K562 (cell line): ENCODE results near the gene KLHL35. TPM values are rescaled to one million over a fixed set of nuclear protein-coding genes. Genes with fewer than 3 reads are reported as not detected.

ENCODE experiments used
- CHD1 ChIP-seq: fragments of 200-600 bp; sonication (generic); IDR thresholded peaks from one replicate; pipeline ENCODE4 v1.6.1; 2012; ENCODE audit warnings: mild to moderate bottlenecking, moderate library complexity, low read length, inconsistent platforms
- EP400 ChIP-seq: fragments of 450-650 bp; IDR thresholded peaks from 2 replicates; pipeline ENCODE4 v1.6.1; 2017; ENCODE audit warnings: antibody characterized with exemption, mild to moderate bottlenecking, moderate library complexity
- ERF ChIP-seq: fragments of 450-650 bp; formaldehyde crosslinking; IDR thresholded peaks from 2 replicates; pipeline ENCODE4 v1.4.0; 2020; ENCODE audit warnings: mild to moderate bottlenecking, mixed read lengths
- HBP1 ChIP-seq: fragments of 450-650 bp; formaldehyde crosslinking; IDR thresholded peaks from 2 replicates; pipeline ENCODE4 v1.4.0; 2022; ENCODE audit warnings: missing genetic modification characterization
- HDAC1 ChIP-seq, 2 experiments: fragments of 450-650 bp; IDR thresholded peaks; 2 replicates each; pipeline ENCODE4 v1.6.1; 2016 to 2017; ENCODE audit warnings: inconsistent platforms in 1 of 2, mild to moderate bottlenecking in 1 of 2, moderate library complexity in 1 of 2
- HOXB6 ChIP-seq: fragments of 250-450 bp; sonication (Bioruptor Pico); IDR thresholded peaks from 2 replicates; pipeline ENCODE4 v1.5.1; 2022; ENCODE audit warnings: mild to moderate bottlenecking, borderline replicate concordance
- MTA1 ChIP-seq: fragments of 450-650 bp; IDR thresholded peaks from 2 replicates; pipeline ENCODE4 v1.6.1; 2017; ENCODE audit warnings: borderline replicate concordance
- NBN ChIP-seq: fragments of 450-650 bp; IDR thresholded peaks from 2 replicates; pipeline ENCODE4 v1.6.1; 2016; ENCODE audit warnings: low read depth, mild to moderate bottlenecking
- NFATC3 ChIP-seq: fragments of 450-650 bp; IDR thresholded peaks from 2 replicates; pipeline ENCODE4 v1.6.1; 2017; ENCODE audit warnings: mild to moderate bottlenecking
- NFIC ChIP-seq: fragments of 450-650 bp; IDR thresholded peaks from 2 replicates; pipeline ENCODE4 v1.6.1; 2017; ENCODE audit warnings: mild to moderate bottlenecking, inconsistent platforms
- RB1 ChIP-seq: fragments of 450-650 bp; IDR thresholded peaks from 2 replicates; pipeline ENCODE4 v1.6.1; 2017; ENCODE audit warnings: low read depth, mild to moderate bottlenecking
- SMARCB1 ChIP-seq: IDR thresholded peaks from 2 replicates; pipeline ENCODE4 v1.6.1; 2011; ENCODE audit warnings: improper control_type of control experiment, low read depth; ENCODE audit not compliant: insufficient read length
- TCF15 ChIP-seq: fragments of 250-450 bp; sonication (Bioruptor Pico); IDR thresholded peaks from 2 replicates; pipeline ENCODE4 v1.8.0; 2022; ENCODE audit warnings: moderate library complexity, mild to moderate bottlenecking, inconsistent platforms
- TCF7 ChIP-seq: sonication (generic); IDR thresholded peaks from 2 replicates; pipeline ENCODE4 v1.6.1; 2016; ENCODE audit warnings: antibody characterized with exemption, borderline replicate concordance
- WHSC1 ChIP-seq: IDR thresholded peaks from one replicate; pipeline ENCODE4 v1.6.1; 2012; ENCODE audit warnings: low read length, control low read depth, inconsistent platforms
- ZBED1 ChIP-seq: IDR thresholded peaks from 2 replicates; pipeline ENCODE4 v1.6.1; 2014
- ZNF695 ChIP-seq: fragments of 450-650 bp; formaldehyde crosslinking; IDR thresholded peaks from 2 replicates; pipeline ENCODE4 v1.4.0; 2020; ENCODE audit warnings: mild to moderate bottlenecking, moderate library complexity
- polyA plus RNA-seq, 8 experiments: library from polyadenylated mRNA; depleted of rRNA in 4 of 8; stranded (reverse) in 5 of 8; unstranded in 3 of 8; fragments of >200 nt; fragmentation: Nextera tagmentation in 2 of 8; fragmentation: Illumina TruSeq in 1 of 8; extraction: Ambion mirVana in 2 of 8; extraction: Trizol in 1 of 8; gene quantifications; 2 replicates each; pipeline versions ENCODE4 v1.2.1 to v1.2.3, GENCODE V29; 2011 to 2014; ENCODE audit warnings: inconsistent platforms in 1 of 8, missing spikeins in 1 of 8
- total RNA-seq, 7 experiments: library from RNA; depleted of rRNA in 6 of 7; stranded (reverse); fragments of >200 nt in 6 of 7; fragmentation: Illumina TruSeq in 2 of 7; extraction: Trizol in 2 of 7; gene quantifications; 2 replicates each; pipeline versions ENCODE4 v1.2.1 to v1.2.3, GENCODE V29; 2011 to 2021; ENCODE audit warnings: low replicate concordance in 1 of 7
- TF ChIP-seq, protein P1 (sequence below): fragments of 250-450 bp; sonication (Bioruptor Pico); IDR thresholded peaks from 2 replicates; pipeline ENCODE4 v1.4.0; 2020

KLHL35 gene
- total and polyA plus RNA-seq, 9 of the 15 experiments (the other 6 are each of a cell fraction or from before 2014, with no cell fraction given): not detected

DNA sequence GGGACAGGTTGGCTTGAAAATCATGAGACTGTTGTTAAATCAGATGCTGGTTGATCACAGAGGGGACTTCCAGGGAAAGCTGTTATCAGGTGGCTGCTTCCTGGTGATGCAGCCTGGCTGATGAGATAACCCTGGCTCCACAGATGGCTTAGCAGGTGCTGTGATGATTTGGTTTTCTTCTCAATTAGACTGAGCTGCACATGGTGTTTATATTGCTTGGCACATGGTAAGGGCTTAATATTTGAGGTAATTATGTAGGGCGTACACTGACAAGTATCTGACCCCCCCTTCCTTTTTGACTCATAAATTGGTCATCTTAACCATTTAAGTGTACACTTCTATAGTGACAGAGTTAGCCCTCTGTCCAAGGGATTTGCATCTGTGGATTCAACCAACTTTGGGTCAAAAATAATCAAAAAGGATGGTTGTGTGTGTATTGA lies 26.6 kb downstream of the KLHL35 start (continued):
- TF ChIP-seq, protein P1, sequence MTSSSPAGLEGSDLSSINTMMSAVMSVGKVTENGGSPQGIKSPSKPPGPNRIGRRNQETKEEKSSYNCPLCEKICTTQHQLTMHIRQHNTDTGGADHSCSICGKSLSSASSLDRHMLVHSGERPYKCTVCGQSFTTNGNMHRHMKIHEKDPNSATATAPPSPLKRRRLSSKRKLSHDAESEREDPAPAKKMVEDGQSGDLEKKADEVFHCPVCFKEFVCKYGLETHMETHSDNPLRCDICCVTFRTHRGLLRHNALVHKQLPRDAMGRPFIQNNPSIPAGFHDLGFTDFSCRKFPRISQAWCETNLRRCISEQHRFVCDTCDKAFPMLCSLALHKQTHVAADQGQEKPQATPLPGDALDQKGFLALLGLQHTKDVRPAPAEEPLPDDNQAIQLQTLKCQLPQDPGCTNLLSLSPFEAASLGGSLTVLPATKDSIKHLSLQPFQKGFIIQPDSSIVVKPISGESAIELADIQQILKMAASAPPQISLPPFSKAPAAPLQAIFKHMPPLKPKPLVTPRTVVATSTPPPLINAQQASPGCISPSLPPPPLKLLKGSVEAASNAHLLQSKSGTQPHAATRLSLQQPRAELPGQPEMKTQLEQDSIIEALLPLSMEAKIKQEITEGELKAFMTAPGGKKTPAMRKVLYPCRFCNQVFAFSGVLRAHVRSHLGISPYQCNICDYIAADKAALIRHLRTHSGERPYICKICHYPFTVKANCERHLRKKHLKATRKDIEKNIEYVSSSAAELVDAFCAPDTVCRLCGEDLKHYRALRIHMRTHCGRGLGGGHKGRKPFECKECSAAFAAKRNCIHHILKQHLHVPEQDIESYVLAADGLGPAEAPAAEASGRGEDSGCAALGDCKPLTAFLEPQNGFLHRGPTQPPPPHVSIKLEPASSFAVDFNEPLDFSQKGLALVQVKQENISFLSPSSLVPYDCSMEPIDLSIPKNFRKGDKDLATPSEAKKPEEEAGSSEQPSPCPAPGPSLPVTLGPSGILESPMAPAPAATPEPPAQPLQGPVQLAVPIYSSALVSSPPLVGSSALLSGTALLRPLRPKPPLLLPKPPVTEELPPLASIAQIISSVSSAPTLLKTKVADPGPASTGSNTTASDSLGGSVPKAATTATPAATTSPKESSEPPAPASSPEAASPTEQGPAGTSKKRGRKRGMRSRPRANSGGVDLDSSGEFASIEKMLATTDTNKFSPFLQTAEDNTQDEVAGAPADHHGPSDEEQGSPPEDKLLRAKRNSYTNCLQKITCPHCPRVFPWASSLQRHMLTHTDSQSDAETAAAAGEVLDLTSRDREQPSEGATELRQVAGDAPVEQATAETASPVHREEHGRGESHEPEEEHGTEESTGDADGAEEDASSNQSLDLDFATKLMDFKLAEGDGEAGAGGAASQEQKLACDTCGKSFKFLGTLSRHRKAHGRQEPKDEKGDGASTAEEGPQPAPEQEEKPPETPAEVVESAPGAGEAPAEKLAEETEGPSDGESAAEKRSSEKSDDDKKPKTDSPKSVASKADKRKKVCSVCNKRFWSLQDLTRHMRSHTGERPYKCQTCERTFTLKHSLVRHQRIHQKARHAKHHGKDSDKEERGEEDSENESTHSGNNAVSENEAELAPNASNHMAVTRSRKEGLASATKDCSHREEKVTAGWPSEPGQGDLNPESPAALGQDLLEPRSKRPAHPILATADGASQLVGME (CRISPR knock-in tag): no peak
- TF ChIP-seq ZNF695 (CRISPR knock-in tag) (no peak), HOXB6 (CRISPR knock-in tag) (no peak), NFATC3 (no peak), NFIC (peak; percentile 90), RB1 (no peak), ERF (CRISPR knock-in tag) (peak; percentile 76; the same call in 1 of the 2 replicates), TCF15 (CRISPR knock-in tag) (no peak), TCF7 (no peak), MTA1 (peak; percentile 56; the same call in 1 of the 2 replicates), HBP1 (CRISPR knock-in tag) (no peak), CHD1 (no peak), EP400 (peak; percentile 65), SMARCB1 (no peak), ZBED1 (peak; percentile 87; the same call in 1 of the 2 replicates), WHSC1 (no peak), NBN (0 out of 2 replicates have a peak, but pooled peaks have one; percentile 30), HDAC1 (IDR thresholded peaks at IDR 0.05) (peak in 1 of 2 experiments; percentile 89; a peak in 2 of 4 replicates)
